DOHH2 (cell line): Measurements from ENCODE around the gene ZFAND2A.

Source experiments
- EZH2phosphoT487 ChIP-seq: fragments of 200-600 bp; sonication (generic); IDR thresholded peaks from 2 replicates; pipeline ENCODE4 v1.6.1; 2017; ENCODE audit warnings: borderline replicate concordance, mild to moderate bottlenecking, antibody characterized with exemption, low read length, moderate library complexity, mixed read lengths
- TF ChIP-seq, protein P1 (sequence below): fragments of 200-600 bp; sonication (generic); IDR thresholded peaks from one replicate; pipeline ENCODE4 v1.5.1; 2014; ENCODE audit warnings: antibody characterized with exemption, mild to moderate bottlenecking, low read depth, low read length; ENCODE audit not compliant: poor library complexity, severe bottlenecking

DNA sequence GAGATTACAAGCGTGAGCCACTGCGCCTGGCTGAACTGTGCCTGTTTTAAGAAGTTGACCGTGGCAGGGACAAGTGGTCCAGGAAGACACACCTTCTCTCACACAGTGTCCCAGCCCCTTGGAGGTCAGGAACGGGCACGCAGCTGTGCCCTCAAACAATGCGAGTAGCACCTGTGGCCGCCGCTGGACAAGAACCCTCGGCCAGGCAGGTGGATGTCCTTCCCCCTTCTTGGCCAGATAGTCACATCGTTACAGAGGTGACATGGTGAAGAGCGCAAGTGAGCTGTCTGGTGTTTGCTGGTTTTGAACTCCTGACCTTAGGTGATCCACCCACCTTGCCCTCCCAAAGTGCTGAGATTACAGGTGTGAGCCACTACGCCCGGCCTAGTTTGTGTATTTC is 8.8 kb downstream of the ZFAND2A start:
- TF ChIP-seq, protein P1, sequence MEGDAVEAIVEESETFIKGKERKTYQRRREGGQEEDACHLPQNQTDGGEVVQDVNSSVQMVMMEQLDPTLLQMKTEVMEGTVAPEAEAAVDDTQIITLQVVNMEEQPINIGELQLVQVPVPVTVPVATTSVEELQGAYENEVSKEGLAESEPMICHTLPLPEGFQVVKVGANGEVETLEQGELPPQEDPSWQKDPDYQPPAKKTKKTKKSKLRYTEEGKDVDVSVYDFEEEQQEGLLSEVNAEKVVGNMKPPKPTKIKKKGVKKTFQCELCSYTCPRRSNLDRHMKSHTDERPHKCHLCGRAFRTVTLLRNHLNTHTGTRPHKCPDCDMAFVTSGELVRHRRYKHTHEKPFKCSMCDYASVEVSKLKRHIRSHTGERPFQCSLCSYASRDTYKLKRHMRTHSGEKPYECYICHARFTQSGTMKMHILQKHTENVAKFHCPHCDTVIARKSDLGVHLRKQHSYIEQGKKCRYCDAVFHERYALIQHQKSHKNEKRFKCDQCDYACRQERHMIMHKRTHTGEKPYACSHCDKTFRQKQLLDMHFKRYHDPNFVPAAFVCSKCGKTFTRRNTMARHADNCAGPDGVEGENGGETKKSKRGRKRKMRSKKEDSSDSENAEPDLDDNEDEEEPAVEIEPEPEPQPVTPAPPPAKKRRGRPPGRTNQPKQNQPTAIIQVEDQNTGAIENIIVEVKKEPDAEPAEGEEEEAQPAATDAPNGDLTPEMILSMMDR = no peak
- TF ChIP-seq EZH2phosphoT487 = no peak
